ENCODE results near the gene NLGN3.

The NLGN3 gene

DNA sequence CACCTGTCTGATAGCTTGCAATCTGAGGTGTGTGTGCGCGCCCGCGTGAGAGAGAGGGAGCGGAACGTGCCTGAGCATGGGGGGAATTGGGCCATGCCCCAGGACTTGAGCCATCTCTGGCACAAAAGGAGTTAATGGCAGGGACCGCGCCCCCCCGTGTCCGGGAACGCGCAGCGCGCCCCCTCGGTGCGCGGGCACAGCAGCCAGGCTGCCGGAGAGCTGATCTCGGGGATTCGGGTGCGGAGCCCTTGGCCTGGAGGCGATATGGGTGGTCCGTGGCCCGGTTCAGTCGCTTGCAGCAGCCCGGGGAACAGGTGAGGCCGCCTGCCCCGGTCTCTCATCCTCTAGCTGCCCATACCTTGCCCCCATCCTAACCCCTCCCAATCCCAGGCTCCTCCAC, at the start of gene NLGN3:
Gene NLGN3, plus strand, starts transcription at position 191 of the 400 bp plus-strand sequence. CDS start 2,909 bp downstream, outside the sequence.
- no peak for FAIRE-seq

DNA sequence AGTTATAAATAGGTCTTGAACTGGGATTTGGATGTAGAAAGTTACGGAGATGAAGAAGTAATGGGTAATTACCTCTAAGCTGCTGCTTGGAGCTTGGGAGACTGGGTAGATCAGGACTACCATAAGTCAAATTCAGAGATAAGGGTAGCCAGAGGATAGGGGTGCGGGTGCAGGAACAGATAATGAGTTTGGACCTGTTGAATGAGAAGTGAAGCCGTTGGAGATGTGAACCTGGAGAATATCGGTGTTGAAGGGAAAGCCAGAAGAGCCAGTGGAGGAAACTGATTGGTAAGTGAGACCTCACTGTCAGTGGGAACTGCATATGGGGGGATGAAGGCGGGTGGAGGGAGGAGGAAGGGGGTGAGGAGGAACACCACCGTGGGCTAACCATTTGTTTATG, 49.6 kb upstream of the NLGN3 start:
- no peak for FAIRE-seq

DNA sequence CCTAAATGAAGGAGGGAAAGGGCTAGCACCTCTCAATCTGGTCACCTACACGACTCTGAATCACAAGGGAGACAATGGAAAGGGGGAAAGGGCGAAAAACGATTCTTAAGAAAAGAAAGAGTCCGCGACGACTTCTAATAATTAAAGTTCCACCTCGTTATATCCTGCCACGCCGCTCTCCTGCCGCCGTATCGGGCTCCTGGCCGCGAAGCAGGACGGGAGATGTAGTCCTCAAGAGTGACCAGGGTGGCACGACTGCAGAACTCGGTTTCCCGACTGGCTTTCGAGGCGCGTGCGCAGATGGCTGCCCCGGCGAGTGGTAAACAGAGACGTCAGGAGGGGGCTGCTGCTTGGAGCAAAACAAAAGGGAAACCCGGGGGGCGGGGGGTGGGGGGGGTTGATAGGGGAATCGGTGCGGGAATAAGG, 49.1 kb upstream of the NLGN3 start, which contains the start of gene FOXO4:
Gene FOXO4, plus strand, starts transcription at position 297 of the 426 bp plus-strand sequence. CDS start 678 bp downstream, outside the sequence.
- peak; percentile 74 for FAIRE-seq

- no peak for FAIRE-seq
Observed at GRCh38 chrX:71095981-71096759, 48.5 kb upstream of the NLGN3 start.

DNA sequence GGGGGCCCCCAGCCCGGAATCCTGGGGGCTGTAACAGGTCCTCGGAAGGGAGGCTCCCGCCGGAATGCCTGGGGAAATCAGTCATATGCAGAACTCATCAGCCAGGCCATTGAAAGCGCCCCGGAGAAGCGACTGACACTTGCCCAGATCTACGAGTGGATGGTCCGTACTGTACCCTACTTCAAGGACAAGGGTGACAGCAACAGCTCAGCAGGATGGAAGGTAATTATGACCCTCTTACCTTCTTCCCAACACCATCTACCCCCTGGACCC, 47.9 kb upstream of the NLGN3 start:
- no peak for FAIRE-seq

DNA sequence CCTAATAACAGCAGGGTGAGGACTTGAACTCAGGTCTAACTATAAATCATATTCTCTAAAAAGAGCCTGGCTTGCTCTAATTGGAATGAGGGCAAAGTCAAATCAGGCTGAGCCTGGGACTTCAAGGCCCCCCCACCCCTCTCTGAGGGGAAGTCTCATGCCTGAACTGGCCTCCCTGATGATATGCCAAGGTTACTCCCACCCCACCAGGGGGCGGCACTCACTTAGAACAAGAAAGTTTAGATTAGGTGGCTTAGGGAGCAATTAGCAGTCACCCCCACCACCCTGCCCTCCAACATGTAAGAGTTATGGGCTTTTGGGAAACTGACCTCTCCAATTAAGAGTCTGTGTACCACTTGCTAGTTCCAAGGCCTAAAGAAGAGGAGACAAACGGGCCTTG, 46.3 kb upstream of the NLGN3 start:
- no peak for FAIRE-seq

GRCh38 chrX:71098951-71099506, 45.6 kb upstream of the NLGN3 start:
- FAIRE-seq, result no peak

- FAIRE-seq, result no peak
Observed at GRCh38 chrX:71099736-71100135, 44.9 kb upstream of the NLGN3 start.

DNA sequence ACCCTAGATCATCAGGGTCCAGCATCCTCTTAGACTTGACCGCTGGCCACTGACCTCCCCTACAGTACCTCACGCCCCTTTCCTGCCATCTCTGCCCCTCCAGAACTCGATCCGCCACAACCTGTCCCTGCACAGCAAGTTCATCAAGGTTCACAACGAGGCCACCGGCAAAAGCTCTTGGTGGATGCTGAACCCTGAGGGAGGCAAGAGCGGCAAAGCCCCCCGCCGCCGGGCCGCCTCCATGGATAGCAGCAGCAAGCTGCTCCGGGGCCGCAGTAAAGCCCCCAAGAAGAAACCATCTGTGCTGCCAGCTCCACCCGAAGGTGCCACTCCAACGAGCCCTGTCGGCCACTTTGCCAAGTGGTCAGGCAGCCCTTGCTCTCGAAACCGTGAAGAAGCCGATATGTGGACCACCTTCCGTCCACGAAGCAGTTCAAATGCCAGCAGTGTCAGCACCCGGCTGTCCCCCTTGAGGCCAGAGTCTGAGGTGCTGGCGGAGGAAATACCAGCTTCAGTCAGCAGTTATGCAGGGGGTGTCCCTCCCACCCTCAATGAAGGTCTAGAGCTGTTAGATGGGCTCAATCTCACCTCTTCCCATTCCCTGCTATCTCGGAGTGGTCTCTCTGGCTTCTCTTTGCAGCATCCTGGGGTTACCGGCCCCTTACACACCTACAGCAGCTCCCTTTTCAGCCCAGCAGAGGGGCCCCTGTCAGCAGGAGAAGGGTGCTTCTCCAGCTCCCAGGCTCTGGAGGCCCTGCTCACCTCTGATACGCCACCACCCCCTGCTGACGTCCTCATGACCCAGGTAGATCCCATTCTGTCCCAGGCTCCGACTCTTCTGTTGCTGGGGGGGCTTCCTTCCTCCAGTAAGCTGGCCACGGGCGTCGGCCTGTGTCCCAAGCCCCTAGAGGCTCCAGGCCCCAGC, 43.8 kb upstream of the NLGN3 start:
- no peak for FAIRE-seq

DNA sequence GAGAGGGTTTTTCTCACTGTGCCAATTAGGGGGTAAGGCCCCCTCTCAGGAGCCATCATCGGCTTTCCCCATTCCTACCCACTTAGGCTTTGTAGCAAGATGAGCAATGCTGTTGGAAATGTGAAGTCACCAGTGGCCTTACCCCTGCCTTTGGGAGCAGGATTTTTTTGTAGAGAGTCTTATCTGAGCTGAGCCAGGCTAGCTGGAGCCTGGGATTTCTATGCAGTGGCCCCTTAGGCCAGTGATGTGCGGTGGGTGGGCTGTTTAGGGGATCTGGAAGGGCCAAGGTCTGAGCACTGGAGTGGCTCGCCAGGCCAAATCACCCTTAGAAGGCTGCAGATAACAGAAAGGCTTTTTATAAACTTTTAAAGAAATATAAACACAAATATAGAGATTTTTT, 42.3 kb upstream of the NLGN3 start:
- FAIRE-seq, result no peak

DNA sequence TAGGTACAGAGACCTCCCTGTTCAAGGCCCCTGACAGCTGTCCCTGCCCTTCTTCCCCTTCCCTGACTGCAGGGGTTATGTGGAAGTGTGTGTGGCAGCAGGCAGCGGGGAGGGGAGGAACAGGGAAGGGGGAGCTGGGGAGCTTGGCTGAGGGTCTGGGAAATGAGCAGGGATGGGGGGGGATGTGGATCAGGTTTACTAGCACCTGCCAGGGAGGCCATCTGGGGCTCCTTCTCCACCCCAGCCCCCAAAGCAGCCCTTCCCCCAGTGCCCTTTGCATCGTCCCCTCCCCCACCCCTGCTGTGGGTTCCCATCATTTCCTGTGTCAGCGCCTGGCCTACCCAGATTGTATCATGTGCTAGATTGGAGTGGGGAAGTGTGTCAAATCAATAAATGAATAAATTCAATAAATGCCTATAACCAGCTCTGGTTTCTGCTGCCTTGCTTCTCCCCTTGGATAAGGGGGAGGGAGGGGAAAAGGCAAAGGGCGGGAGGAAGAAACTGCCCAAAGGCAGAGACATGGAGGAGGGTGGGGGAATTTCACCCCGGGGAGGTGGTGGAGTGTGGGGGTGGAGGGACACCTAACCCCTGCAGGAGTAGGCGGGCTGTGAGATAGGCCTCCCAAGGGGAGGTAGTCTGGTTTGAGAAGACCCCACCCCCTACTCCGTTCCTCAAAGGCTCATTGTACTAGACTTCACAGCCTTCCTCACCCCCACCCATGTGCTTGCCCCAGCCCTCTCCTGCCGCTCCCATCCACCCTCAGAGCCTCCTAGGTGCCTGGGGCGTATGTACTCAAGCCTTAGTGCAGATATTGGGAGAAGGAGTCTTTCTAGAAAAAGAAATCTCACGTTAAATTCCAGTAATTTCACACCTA, 41.3 kb upstream of the NLGN3 start:
- FAIRE-seq, result no peak

DNA sequence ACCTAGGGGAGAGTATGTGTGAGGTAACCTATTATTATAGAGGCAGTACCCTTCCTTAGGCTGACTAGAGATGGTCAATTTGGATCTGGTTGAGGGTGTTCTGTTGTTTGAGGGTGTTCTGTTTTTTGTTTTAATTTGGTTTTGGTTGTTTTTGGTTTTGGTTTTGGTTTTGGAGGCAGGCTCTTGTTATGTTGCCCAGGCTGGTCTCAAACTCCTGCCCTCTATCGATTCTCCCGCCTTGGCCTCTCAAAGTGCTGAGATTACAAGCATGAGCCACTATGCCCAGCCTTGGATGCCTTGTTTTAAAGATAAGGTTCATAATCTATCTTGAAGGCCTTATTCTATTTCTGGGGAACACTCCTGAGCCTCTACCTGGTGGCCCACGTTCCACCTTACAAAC, 39.0 kb upstream of the NLGN3 start:
- no peak for FAIRE-seq

- FAIRE-seq, result no peak
Observed at GRCh38 chrX:71106427-71106826, 38.2 kb upstream of the NLGN3 start, which contains the start of gene CXorf65. Gene CXorf65 (minus strand): TSS chrX:71106740. CDS start chrX:71106556, 184 bp downstream.

DNA sequence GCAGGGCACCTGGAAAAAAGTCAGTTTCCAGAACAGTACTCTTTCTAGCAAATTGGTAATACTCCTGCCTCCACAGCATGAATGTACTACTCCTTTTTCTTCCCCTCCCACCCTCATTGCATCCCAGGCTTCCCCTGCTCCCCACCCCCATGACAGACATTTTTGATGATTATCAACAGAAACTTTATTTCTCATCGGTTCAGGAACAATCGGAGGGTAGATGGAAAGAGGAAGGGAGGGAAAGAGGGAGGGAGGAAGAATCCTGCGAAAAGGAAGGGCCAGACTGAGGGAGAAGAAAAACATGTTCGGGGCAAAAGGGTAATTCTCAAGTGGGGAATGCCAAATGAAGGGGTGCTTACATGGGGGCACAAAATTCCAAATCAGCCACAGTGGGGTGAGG, 37.4 kb upstream of the NLGN3 start:
- FAIRE-seq, result no peak

GRCh38 chrX:71107762-71108360, 36.8 kb upstream of the NLGN3 start:
- FAIRE-seq, result no peak

DNA sequence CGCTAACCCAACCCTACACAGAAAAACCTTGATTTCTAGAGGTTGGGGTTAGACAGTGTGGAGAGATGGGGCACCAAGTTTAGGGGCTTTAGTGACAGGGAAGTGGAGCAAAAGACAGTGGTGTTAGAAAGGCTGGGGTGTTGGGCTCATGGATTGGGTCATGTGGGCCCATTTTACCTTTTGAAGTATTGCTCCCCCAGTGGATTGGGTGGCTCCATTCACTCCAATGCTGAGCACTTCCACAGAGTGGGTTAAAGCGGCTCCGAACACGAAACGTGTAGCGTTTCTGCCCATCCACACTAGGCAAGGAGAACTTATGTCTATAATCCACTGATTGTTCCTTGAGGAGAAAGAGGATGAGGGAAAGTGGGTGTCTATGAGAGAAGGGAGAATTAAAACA, 35.6 kb upstream of the NLGN3 start:
- FAIRE-seq, result no peak

GRCh38 chrX:71111141-71111843, 33.3 kb upstream of the NLGN3 start, which contains the start of gene IL2RG:
Gene IL2RG (minus strand): TSS chrX:71111577. CDS start chrX:71111539, 38 bp downstream.
- no peak for FAIRE-seq

GRCh38 chrX:71111921-71112431, 32.7 kb upstream of the NLGN3 start:
- FAIRE-seq, result no peak

- no peak for FAIRE-seq
Observed at GRCh38 chrX:71117358-71117757, 27.3 kb upstream of the NLGN3 start.

DNA sequence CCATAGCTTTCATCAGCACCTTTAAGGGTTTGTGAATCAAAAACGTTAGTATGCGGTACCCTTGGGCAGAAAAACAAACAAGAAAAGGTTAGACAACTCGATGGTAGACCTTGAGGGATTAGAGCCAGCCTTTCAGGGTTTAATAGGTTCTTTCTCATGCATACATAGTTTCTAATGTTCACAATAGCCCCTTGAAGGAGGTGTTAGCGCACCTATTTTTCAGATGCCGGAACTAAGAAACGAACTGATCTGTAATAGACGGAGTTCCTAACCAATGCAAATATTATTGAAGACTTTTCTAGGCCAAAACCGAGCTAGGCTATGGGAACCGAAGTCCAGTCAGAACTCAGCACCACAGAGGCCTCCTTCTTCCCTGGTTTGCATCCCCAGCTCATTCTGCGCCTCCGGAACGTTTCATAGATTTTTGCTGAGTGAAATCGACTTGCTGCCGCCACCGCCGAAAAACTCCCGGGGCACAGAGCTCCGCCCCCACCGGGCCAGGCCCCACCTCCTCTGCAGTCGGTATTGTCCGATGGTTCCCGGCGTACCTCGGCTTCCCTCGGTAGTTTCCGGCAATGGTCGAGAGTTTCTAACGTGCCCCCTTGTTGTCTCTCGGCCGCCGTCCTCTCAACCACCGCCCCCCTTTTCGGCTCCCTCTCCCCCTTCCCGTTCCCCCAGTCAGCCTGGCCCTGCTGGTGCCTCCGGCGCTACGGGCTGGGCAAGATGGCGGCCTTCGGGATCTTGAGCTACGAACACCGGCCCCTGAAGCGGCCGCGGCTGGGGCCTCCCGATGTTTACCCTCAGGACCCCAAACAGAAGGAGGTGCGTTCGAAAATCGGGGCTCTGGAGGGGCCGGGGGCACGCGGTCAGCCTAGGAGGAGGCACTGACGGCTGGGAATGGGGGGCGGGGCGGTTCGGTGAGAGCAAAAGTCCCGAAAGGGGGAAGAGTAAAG, 26.3 kb upstream of the NLGN3 start, which contains the start of gene MED12:
Gene MED12, plus strand, starts transcription at position 565 of the 953 bp plus-strand sequence. Its CDS starts 159 bp downstream, at position 724.
- FAIRE-seq, result no peak

All from A204.1 (cell line).